GM12865 (cell line): ENCODE measurements around the gene SUN2.
"Not testable (repeated sequence)": the region's sequence is repeated elsewhere in the genome, so short reads cannot be mapped to it uniquely, and the experiment has no call there.

Experiments used
- DNase-seq: peaks from one replicate; pipeline ENCODE4 v3.0.0; 2010; ENCODE audit warnings: low read depth
- H3K4me3 ChIP-seq: 2 replicates; pipeline ENCODE4 v1.5.1; 2011; ENCODE audit warnings: mild to moderate bottlenecking, low read depth, low read length, control low read depth
- TF ChIP-seq, protein P1 (sequence below): IDR thresholded peaks from 2 replicates; pipeline ENCODE4 v1.5.1; 2011; ENCODE audit warnings: low read length, control low read depth, low read depth, inconsistent platforms; ENCODE audit not compliant: insufficient read depth; ENCODE audit errors: missing control alignments

The SUN2 gene, protein sequence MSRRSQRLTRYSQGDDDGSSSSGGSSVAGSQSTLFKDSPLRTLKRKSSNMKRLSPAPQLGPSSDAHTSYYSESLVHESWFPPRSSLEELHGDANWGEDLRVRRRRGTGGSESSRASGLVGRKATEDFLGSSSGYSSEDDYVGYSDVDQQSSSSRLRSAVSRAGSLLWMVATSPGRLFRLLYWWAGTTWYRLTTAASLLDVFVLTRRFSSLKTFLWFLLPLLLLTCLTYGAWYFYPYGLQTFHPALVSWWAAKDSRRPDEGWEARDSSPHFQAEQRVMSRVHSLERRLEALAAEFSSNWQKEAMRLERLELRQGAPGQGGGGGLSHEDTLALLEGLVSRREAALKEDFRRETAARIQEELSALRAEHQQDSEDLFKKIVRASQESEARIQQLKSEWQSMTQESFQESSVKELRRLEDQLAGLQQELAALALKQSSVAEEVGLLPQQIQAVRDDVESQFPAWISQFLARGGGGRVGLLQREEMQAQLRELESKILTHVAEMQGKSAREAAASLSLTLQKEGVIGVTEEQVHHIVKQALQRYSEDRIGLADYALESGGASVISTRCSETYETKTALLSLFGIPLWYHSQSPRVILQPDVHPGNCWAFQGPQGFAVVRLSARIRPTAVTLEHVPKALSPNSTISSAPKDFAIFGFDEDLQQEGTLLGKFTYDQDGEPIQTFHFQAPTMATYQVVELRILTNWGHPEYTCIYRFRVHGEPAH

DNA sequence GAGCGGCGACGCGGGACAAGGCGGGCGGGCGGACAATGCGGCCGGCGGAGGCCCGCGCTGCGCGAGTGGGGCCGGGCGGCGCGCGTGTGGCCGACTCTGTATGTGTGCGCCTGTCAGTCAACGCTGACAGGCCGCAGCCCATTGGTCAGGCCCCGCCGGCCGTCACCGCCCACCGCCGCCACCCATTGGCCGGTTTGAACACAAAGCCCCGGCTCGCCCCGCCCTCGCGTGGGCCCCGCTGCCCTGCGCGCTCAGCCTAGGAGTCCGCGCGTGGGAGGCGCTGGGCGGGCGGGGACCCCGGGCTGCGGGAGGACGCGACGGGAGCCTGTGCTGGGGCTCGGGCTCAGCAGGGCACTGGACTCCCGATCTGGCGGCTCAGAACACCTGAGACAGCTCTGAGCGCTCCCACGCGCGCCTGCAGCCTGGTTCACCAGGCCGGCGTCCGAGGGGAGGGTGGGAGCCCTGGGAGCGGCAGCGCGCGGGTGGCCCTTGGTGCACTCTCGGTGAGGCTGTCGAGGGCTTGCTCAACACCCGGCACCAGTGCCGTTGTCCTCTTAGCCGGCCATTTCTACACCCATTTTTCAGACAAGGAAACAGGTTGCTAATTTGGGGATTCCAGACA is at the start of gene SUN2:
Gene SUN2, minus strand, starts transcription at position 88 of the 622 bp plus-strand sequence. CDS start 3,370 bp downstream, outside the sequence.
- TF ChIP-seq, protein P1, sequence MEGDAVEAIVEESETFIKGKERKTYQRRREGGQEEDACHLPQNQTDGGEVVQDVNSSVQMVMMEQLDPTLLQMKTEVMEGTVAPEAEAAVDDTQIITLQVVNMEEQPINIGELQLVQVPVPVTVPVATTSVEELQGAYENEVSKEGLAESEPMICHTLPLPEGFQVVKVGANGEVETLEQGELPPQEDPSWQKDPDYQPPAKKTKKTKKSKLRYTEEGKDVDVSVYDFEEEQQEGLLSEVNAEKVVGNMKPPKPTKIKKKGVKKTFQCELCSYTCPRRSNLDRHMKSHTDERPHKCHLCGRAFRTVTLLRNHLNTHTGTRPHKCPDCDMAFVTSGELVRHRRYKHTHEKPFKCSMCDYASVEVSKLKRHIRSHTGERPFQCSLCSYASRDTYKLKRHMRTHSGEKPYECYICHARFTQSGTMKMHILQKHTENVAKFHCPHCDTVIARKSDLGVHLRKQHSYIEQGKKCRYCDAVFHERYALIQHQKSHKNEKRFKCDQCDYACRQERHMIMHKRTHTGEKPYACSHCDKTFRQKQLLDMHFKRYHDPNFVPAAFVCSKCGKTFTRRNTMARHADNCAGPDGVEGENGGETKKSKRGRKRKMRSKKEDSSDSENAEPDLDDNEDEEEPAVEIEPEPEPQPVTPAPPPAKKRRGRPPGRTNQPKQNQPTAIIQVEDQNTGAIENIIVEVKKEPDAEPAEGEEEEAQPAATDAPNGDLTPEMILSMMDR = no peak
- peak within 1 kb of the TSS; percentile 95 for H3K4me3 ChIP-seq
- peak; percentile 93 for DNase-seq

DNA sequence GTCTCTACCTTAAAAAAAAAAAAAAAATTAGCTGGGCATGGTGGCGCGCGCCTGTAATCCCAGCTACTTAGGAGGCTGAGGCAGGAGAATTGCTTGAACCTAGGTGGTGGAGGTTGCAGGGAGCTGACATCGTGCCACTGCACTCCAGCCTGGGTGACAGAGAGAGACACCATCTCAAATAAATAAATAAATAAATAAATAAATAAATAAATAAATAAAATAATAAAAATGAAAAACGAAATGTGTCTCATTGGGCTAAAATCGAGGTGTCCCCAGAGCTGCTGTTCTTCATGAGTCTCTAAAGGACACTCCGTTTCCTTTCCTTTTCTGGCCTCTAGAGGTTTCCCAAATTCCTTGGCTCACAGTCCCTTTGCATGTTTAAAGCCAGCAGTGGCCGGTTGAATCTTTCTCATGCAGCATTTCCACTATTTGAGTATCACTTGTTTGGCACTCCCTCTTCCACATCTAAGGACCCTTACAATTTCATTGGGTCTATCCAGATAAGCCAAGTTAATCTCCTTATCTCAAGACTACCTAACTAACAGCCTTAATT is 49.3 kb upstream of the SUN2 start:
- not testable (repeated sequence) for DNase-seq, H3K4me3 ChIP-seq

DNA sequence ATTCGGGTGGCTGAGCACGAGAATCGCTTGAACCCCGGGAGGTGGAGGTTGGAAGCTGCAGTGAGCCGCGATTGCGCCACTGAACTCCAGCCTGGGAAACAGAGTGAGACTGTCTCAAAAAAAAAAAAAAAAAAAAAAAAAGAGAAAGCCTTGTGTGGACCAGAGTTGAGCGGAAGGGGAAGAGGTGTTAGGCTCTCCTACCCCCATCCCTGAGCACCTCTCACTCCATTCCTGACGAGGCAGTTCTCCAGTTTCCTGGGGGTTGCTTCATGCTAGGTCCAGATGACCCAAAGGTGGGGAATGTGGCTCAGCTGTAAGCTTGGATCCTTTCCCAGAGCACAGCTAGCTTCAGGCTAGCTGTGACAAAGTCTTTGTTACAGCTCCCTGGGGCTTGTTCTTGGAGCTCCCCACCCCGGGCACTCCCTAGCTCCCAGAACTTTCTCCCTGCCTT is 46.9 kb upstream of the SUN2 start:
- TF ChIP-seq, protein P1 = no peak
- DNase-seq = no peak
- H3K4me3 ChIP-seq = no peak overlapping the region

DNA sequence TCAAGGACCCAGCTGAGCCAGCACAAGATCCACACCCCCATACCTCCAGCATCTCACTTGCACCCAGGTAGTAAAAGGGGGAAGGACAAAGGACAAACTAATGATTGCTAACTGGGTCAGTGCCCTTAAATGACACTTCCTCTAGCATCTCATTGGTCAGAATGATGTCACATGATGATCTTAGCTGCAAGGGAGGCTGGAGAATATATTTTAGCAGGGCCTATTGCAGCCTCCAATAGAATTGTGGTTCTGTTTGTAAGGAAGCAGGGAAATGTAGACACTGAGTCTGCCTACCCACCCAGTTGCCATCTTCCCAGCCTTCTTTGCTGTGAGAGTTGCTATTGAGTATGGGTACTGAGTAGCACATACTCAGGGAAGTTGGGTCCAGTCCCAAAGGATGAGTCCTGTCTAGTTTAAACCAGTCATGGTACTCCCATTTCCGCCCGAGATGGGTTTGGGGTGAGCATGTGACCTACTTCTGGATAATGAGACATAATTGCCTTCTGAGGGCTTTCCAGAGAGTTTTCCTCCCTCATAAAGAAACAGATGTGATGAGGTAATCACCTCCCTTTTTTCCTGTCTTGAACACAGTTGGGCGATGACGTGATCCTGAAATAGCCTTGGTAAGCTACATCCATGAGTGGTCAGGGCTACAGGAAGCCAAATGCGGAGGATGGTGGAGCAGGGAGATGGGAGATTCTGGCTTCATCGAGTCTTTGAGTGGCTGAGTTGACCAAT is 43.6 kb upstream of the SUN2 start:
- DNase-seq = no peak
- TF ChIP-seq, protein P1 = no peak
- H3K4me3 ChIP-seq = no peak overlapping the region

DNA sequence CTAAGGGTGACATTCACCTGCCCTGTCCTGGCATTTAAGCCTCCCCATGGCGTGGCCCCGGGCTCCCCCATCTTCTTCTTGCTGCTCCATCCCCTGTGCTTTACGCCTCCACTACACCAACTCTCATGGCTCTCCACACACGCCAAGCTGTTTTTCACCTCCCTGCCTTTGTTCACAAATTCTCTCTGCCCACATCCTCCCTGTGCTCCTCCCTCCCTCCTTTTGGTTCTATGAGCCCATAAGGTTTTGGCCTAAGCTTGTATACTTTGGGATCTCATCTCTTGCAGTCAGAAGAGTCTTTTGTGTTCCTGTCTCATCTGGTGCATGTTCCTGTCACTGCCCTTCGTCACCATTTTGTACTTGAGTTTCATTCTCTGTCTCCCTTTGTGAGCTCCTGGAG is 42.7 kb upstream of the SUN2 start:
- DNase-seq = no peak
- TF ChIP-seq, protein P1 = no peak
- no peak overlapping the region for H3K4me3 ChIP-seq

DNA sequence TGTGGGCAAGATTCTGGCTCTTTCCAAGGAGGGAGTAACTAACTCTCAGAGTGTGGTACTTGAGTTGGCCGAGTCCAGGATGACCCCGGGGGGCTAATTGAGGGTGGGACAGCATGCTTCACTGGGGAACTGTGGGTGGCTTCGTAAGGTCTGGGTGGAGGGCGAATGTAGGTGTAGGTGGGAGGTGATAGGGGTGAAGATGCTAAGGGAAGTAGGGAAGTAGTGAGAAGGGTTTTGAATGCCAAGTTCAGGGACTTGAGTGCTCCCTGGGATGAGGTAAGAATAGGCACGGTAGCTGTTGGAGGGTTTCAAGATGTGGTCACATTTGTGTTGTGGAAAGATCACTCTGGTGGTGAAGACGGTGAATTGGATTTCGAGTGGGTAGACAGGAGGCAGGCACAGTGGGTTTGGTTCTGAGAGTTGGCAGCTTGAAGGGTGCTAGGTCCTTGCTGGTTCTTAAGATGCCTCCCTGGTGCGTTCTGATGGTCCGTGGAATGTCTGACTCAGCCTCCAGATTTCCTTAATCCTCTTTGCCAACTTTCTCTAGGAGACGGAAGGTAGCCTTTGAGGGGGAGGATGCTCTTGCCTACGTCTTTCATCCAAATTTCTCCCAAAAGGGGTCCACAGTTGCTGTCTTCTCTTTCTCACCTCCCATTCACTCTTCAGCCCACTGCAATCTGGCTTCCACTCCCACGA is 40.6 kb upstream of the SUN2 start:
- TF ChIP-seq, protein P1 = no peak
- H3K4me3 ChIP-seq = no peak overlapping the region
- no peak for DNase-seq
